ENCODE measurements around the gene SEPTIN8. TPM values are rescaled to one million over a fixed set of nuclear protein-coding genes. Genes with fewer than 3 reads are reported as not detected.

The SEPTIN8 gene
- total RNA-seq, 1 experiment from 2014 or later, result 38.2 TPM

DNA sequence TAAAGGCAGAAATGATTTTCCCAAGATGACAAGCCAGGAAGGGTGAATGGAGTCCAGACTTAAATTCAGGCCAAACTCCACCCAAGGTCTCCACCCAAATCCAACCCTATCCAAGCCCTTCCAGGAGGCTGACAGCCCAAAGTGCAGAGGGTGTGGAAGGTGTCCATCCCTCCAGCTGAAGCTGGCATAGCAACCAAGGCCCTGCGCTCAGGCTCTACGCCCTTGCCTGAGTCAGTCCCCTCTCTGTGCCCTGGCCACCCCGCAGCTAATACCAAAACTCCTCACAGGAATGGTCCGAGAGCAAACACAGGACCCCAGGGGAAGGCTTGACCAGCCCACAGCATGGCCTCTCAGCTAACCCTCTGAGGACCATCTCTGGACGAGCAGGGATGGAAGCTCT, 2.1 kb downstream of the SEPTIN8 start:
- Histone ChIP-seq H2AK5ac (ENCODE audit: insufficient read length, low read length) (no peak overlapping the region), H3K4ac (ENCODE audit: low read depth, low read length) (no peak overlapping the region), H4K8ac (replicated peaks; ENCODE audit: insufficient read length, low read depth, low read length) (no peak overlapping the region), H4K5ac (ENCODE audit: insufficient read length, low read depth, low read length) (no peak overlapping the region), H3K14ac (ENCODE audit: insufficient read depth, low read length) (no peak overlapping the region; the same call in 1 of the 2 replicates), H3K79me2 (ENCODE audit: insufficient read depth, low read length) (peaks cover 2% of the 10 kb centered on the region; the same call in 1 of the 2 replicates), H2BK12ac (ENCODE audit: insufficient read length, low read depth, low read length) (no peak overlapping the region), H3K9me3 (ENCODE audit: control insufficient read depth, low read depth, low read length) (no peaks in the 10 kb centered on the region), H3K79me1 (ENCODE audit: insufficient read depth, low read depth, low read length, poor library complexity, severe bottlenecking) (peaks cover 2% of the 10 kb centered on the region), H3K4me2 (ENCODE audit: insufficient read depth, insufficient read length, low read length) (no peak overlapping the region), H4K20me1 (ENCODE audit: control insufficient read depth, insufficient read depth, insufficient read length) (no peaks in the 10 kb centered on the region), H3K4me1 (ENCODE audit: insufficient read depth, low read length) (peaks cover 10% of the 10 kb centered on the region; the same call in 1 of the 2 replicates), H3K23ac (ENCODE audit: insufficient read length, low read depth, low read length) (no peak overlapping the region), H3K27me3 (ENCODE audit: insufficient read depth, low read length) (peaks cover 16% of the 10 kb centered on the region; the same call in 1 of the 2 replicates), H3K18ac (ENCODE audit: insufficient read length, low read depth, low read length) (no peak overlapping the region), H2AFZ (ENCODE audit: low read length) (no peak overlapping the region), H2BK5ac (ENCODE audit: insufficient read length, low read length) (no peak overlapping the region), H3K9ac (ENCODE audit: extremely low read depth, insufficient read length, low read length) (no peak overlapping the region), H3K56ac (ENCODE audit: insufficient read length, low read depth, low read length) (no peak overlapping the region), H3T11ph (ENCODE audit: low read length) (no peak overlapping the region), H3K23me2 (ENCODE audit: insufficient read length, low read depth, low read length, poor library complexity, severe bottlenecking) (peaks cover 13% of the 10 kb centered on the region), H4K91ac (ENCODE audit: insufficient read length, low read depth, low read length) (no peak overlapping the region), H2BK15ac (ENCODE audit: low read depth, low read length) (no peak overlapping the region), H2BK120ac (ENCODE audit: low read depth, low read length, poor library complexity, severe bottlenecking) (no peak overlapping the region), H3K27ac (ENCODE audit: insufficient read length, low read depth, low read length) (no peak overlapping the region), H2BK20ac (ENCODE audit: low read depth, low read length, poor library complexity, severe bottlenecking) (no peak overlapping the region)
- TF ChIP-seq CTCF (conservative IDR thresholded peaks at IDR 0.05), result no peak
- Mint-ChIP-seq H3K36me3 (ENCODE audit: insufficient read depth in 1 of 3, low read depth in 3 of 3) (no peaks in the 10 kb centered on the region), H3K9me3 (no peaks in the 10 kb centered on the region; a peak in 1 of 5 replicates), H3K4me3 (no peak overlapping the region; a peak in 1 of 5 replicates), H3K27ac (no peak overlapping the region), H3K4me1 (peaks cover 34 to 39% of the 10 kb centered on the region in 2 experiments), H3K27me3 (ENCODE audit: low read depth) (peaks cover 64% of the 10 kb centered on the region)
- no peak for DNase-seq
- no CpG with 5 or more reads among the region's 5 CpGs for WGBS (ENCODE audit: extremely low coverage, insufficient read length, low lambda C conversion rate)

All from H9 (cell line).